ENCODE data around the gene SYCE3.
A peak's percentile ranks its signal among the peaks of the same experiment; 100 is the strongest.

The SYCE3 gene

DNA sequence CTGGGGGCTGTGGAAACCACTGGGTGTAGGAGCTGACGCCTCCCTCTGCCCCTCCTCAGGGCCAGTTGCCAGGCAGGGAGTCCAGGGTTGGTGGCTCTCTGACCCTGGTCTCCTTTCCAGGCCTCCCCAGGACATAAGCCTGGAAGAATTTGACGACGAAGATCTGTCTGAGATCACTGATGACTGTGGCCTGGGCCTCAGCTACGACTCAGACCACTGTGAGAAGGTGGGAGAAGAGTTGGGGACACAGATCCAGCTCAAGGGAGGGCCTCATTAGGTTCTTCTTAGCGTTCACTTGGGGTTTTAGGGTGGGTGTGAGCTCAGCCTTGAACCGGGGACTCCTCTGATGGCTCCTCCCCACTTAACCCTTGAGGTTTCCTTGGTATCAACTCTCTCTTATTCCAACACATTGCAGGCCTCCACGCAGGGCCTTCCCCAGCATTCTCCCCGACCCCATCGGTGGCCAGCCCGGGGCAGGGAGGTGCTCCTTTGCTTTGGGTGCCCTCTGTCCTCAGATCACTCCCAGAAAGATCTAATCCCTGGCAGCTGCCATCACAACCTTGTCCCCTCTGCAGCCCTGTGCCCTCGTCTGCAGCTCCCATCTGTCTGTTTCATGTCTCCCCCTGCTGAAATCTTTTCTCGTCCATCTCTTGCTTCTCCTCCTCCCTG, 39.1 kb upstream of the SYCE3 start (continued):
- TF ChIP-seq ZNF341 (tag by site-specific recombination; IDR thresholded peaks at IDR 0.05; ENCODE audit: low read depth) = peak; percentile 8; the same call in 1 of the 2 replicates

DNA sequence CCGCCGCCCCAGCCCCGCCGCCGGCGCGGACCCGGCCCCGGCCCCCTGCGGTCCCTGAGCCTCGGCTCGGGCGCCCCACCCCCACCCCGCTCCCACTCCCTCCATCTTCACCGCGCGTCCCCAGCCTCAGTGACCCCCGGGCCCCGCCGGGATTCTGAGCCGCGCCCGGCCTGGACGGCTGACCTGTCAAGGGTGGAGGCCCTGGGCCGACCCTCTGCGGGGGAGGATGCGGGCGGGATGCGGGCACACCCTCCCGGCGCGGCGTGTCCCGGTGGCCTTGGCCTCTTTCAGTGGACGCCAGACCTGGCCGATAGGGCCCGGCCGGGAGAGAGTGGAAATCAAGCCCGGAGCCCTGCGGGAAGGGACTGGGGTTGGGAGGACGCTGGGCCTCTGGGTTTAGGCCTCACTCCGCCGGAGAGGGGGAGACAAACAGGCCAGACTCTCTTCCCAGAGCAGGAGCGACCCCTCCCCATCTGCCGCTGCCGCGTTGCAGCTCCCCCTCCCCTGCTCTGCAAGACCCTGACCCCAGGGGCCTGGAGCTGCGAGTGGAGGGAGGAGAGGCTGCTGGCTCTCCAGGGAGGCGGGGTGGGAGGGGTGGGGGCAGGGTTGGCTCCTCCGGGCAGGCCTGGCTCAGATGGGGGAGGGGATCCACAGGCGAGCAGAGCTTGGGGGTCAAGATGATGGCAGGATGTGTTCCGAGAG, 38.4 kb upstream of the SYCE3 start:
- H3K36me3 ChIP-seq (ENCODE audit: control insufficient read depth in 2 of 2, insufficient read depth in 1 of 2, low read length in 2 of 2) = peaks cover 0 to 45% of the 10 kb centered on the region in 2 experiments; a peak in 1 of 3 replicates
- 0 out of 2 replicates have a peak, but pooled peaks cover 3% of the 10 kb centered on the region for H3K4me1 ChIP-seq (ENCODE audit: control insufficient read depth, insufficient read depth, low read length)
- peak overlapping the region; percentile 37; the same call in 1 of the 2 replicates for H3K27ac ChIP-seq (ENCODE audit: extremely low read depth, low read depth, low read length)
- H3K4me3 ChIP-seq (ENCODE audit: low read depth, low read length) = peak overlapping the region; percentile 60
- POLR2A ChIA-PET = interaction anchor here (1.5 kb wide), 1 partner anchor 12 kb away, joined by 6 read pairs; no protein-coding TSS in a partner anchor
- CTCF ChIA-PET = interaction anchor here (0.8 to 1.2 kb wide), 4 partner anchors 19 to 131 kb away, joined by 3 to 7 read pairs (median 4); partner anchors contain the start of genes SCO2 and SYCE3
- no peaks in the 10 kb centered on the region for H3K9me3 ChIP-seq (ENCODE audit: control insufficient read depth, insufficient read depth, low read depth, low read length)
- TF ChIP-seq MYNN (tag by site-specific recombination; IDR thresholded peaks at IDR 0.05; ENCODE audit: borderline replicate concordance) (no peak), OVOL3 (tag by site-specific recombination; IDR thresholded peaks at IDR 0.05) (no peak), KLF9 (tag by site-specific recombination; IDR thresholded peaks at IDR 0.05; ENCODE audit: low read depth) (peak; percentile 42; the same call in 1 of the 2 replicates), ZNF521 (tag by site-specific recombination; IDR thresholded peaks at IDR 0.05) (no peak), ATF2 (tag by site-specific recombination; IDR thresholded peaks at IDR 0.05; ENCODE audit: low read depth) (no peak), ZBTB26 (tag by site-specific recombination; optimal IDR thresholded peaks at IDR 0.05) (peak; percentile 54), ZNF221 (tag by site-specific recombination; IDR thresholded peaks at IDR 0.05; ENCODE audit: borderline replicate concordance) (no peak), ZNF837 (tag by site-specific recombination; IDR thresholded peaks at IDR 0.05) (no peak), ZNF280C (tag by site-specific recombination; IDR thresholded peaks at IDR 0.05) (no peak), ZNF26 (tag by site-specific recombination; IDR thresholded peaks at IDR 0.05) (no peak), HOXD13 (CRISPR knock-in tag; IDR thresholded peaks at IDR 0.05; ENCODE audit: borderline replicate concordance) (no peak), TCF7L2 (IDR thresholded peaks at IDR 0.05; ENCODE audit: borderline replicate concordance, low read depth, low read length) (no peak), ZNF274 (IDR thresholded peaks at IDR 0.05; ENCODE audit: low read length) (no peak), ZNF274 (tag by site-specific recombination; IDR thresholded peaks at IDR 0.05; ENCODE audit: borderline replicate concordance) (no peak), ZNF350 (tag by site-specific recombination; IDR thresholded peaks at IDR 0.05) (no peak), PRDM1 (tag by site-specific recombination; IDR thresholded peaks at IDR 0.05) (no peak), ZNF664 (tag by site-specific recombination; IDR thresholded peaks at IDR 0.05) (no peak), ZNF48 (tag by site-specific recombination; IDR thresholded peaks at IDR 0.05) (no peak), ZNF549 (tag by site-specific recombination; IDR thresholded peaks at IDR 0.05) (no peak), ZNF341 (tag by site-specific recombination; IDR thresholded peaks at IDR 0.05; ENCODE audit: low read depth) (peak; percentile 32), ZNF132 (tag by site-specific recombination; IDR thresholded peaks at IDR 0.05; ENCODE audit: borderline replicate concordance) (no peak), ZNF16 (tag by site-specific recombination; IDR thresholded peaks at IDR 0.05; ENCODE audit: low read depth) (no peak), ZNF114 (tag by site-specific recombination; IDR thresholded peaks at IDR 0.05) (no peak), ZNF585B (tag by site-specific recombination; IDR thresholded peaks at IDR 0.05) (no peak)
- TF ChIP-seq, protein P1, sequence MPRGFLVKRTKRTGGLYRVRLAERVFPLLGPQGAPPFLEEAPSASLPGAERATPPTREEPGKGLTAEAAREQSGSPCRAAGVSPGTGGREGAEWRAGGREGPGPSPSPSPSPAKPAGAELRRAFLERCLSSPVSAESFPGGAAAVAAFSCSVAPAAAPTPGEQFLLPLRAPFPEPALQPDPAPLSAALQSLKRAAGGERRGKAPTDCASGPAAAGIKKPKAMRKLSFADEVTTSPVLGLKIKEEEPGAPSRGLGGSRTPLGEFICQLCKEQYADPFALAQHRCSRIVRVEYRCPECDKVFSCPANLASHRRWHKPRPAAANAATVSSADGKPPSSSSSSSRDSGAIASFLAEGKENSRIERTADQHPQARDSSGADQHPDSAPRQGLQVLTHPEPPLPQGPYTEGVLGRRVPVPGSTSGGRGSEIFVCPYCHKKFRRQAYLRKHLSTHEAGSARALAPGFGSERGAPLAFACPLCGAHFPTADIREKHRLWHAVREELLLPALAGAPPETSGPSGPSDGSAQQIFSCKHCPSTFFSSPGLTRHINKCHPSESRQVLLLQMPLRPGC (tag by site-specific recombination; IDR thresholded peaks at IDR 0.05) = no peak
